Loucy (cell line): ENCODE results near the gene DNAJC16.

ENCODE experiments used
- H2AFZ ChIP-seq: fragments of 200-600 bp; sonication (generic); 2 replicates; pipeline ENCODE4 v1.6.0; 2016; ENCODE audit warnings: antibody characterized with exemption, mild to moderate bottlenecking, low read length, moderate library complexity
- H3F3A ChIP-seq: fragments of 200-600 bp; 2 replicates; pipeline ENCODE4 v1.6.0; 2016; ENCODE audit warnings: antibody characterized with exemption, low read depth, mild to moderate bottlenecking
- H3K27me3 ChIP-seq: fragments of 200-600 bp; sonication (generic); 2 replicates; pipeline ENCODE4 v1.6.1; 2014; ENCODE audit warnings: low read length, mild to moderate bottlenecking; ENCODE audit not compliant: insufficient read depth, poor library complexity, severe bottlenecking
- H3K36me3 ChIP-seq: fragments of 200-600 bp; sonication (generic); 2 replicates; pipeline ENCODE4 v1.6.1; 2016; ENCODE audit warnings: low read length; ENCODE audit not compliant: insufficient read depth
- H3K4me1 ChIP-seq: fragments of 200-600 bp; sonication (generic); 2 replicates; pipeline ENCODE4 v1.5.1; 2014; ENCODE audit warnings: low read length, mild to moderate bottlenecking; ENCODE audit not compliant: insufficient read depth, poor library complexity, severe bottlenecking
- H3K4me2 ChIP-seq: fragments of 200-600 bp; sonication (generic); 2 replicates; pipeline ENCODE4 v1.6.0; 2014; ENCODE audit warnings: antibody characterized with exemption, low read length, low read depth, mild to moderate bottlenecking; ENCODE audit not compliant: poor library complexity, severe bottlenecking
- H3K4me3 ChIP-seq: fragments of 200-600 bp; sonication (generic); 2 replicates; pipeline ENCODE4 v1.5.1; 2014; ENCODE audit warnings: low read length, mild to moderate bottlenecking, mixed read lengths; ENCODE audit not compliant: poor library complexity, severe bottlenecking
- H3K79me2 ChIP-seq: fragments of 200-600 bp; sonication (generic); 2 replicates; pipeline ENCODE4 v1.6.1; 2014; ENCODE audit warnings: low read length; ENCODE audit not compliant: insufficient read depth
- H3K9ac ChIP-seq: fragments of 200-600 bp; sonication (generic); 2 replicates; pipeline ENCODE4 v1.6.0; 2014; ENCODE audit warnings: mild to moderate bottlenecking, low read depth, low read length, moderate library complexity; ENCODE audit not compliant: poor library complexity, severe bottlenecking
- H3K9me2 ChIP-seq: fragments of 200-600 bp; sonication (generic); replicated peaks from 2 replicates; pipeline ENCODE4 v1.6.1; 2016; ENCODE audit warnings: low read depth, low read length, mixed read lengths
- H3K9me3 ChIP-seq: fragments of 200-600 bp; sonication (generic); 2 replicates; pipeline ENCODE4 v1.6.1; 2014; ENCODE audit warnings: mild to moderate bottlenecking, antibody characterized with exemption, low read length, low read depth; ENCODE audit not compliant: insufficient read depth
- H4K20me1 ChIP-seq: fragments of 200-600 bp; sonication (generic); 2 replicates; pipeline ENCODE4 v1.6.0; 2014; ENCODE audit warnings: antibody characterized with exemption, low read length, mild to moderate bottlenecking; ENCODE audit not compliant: insufficient read depth, poor library complexity, severe bottlenecking
- CTCF ChIP-seq: fragments of 200-600 bp; sonication (generic); conservative IDR thresholded peaks from 2 replicates; pipeline ENCODE4 v1.5.1; 2014; ENCODE audit warnings: mild to moderate bottlenecking, antibody characterized with exemption, low read length
- EZH2phosphoT487 ChIP-seq: fragments of 200-600 bp; IDR thresholded peaks from 2 replicates; pipeline ENCODE4 v1.6.1; 2018; ENCODE audit warnings: antibody characterized with exemption, mild to moderate bottlenecking, moderate library complexity, borderline replicate concordance

DNAJC16 gene

GRCh38 chr1:15618655-15619525 is 92.2 kb downstream of the DNAJC16 start:
- Histone ChIP-seq H3K4me1 (peaks cover 49% of the 10 kb centered on the region), H3K4me3 (peak overlapping the region; percentile 99), H3K9me3 (no peaks in the 10 kb centered on the region), H3K36me3 (no peaks in the 10 kb centered on the region), H4K20me1 (peaks cover 33% of the 10 kb centered on the region), H3K9me2 (no peaks in the 10 kb centered on the region), H2AFZ (no peak overlapping the region), H3K9ac (peak overlapping the region; percentile 92), H3F3A (peaks cover 2% of the 10 kb centered on the region; the same call in 1 of the 2 replicates), H3K27me3 (no peaks in the 10 kb centered on the region), H3K4me2 (peak overlapping the region; percentile 97), H3K79me2 (peaks cover 62% of the 10 kb centered on the region)
- no peak for TF ChIP-seq CTCF
- no peak for TF ChIP-seq EZH2phosphoT487

- no peaks in the 10 kb centered on the region for H3K27me3 ChIP-seq
- no peak overlapping the region for H2AFZ ChIP-seq
- H3K4me2 ChIP-seq, result peak overlapping the region; percentile 97
- H3K79me2 ChIP-seq, result peaks cover 74% of the 10 kb centered on the region
- no peaks in the 10 kb centered on the region for H3K9me2 ChIP-seq
- peak overlapping the region; percentile 43 for H3K4me3 ChIP-seq
- TF ChIP-seq EZH2phosphoT487 (no peak), CTCF (no peak)
- H4K20me1 ChIP-seq, result peaks cover 38% of the 10 kb centered on the region
- H3K9me3 ChIP-seq, result no peaks in the 10 kb centered on the region
- H3K9ac ChIP-seq, result no peak overlapping the region
- H3F3A ChIP-seq, result peaks cover 2% of the 10 kb centered on the region; the same call in 1 of the 2 replicates
- H3K36me3 ChIP-seq, result no peaks in the 10 kb centered on the region
- peaks cover 49% of the 10 kb centered on the region for H3K4me1 ChIP-seq
These were observed 93.5 kb downstream of the DNAJC16 start for GRCh38 chr1:15620155-15620545.

DNA sequence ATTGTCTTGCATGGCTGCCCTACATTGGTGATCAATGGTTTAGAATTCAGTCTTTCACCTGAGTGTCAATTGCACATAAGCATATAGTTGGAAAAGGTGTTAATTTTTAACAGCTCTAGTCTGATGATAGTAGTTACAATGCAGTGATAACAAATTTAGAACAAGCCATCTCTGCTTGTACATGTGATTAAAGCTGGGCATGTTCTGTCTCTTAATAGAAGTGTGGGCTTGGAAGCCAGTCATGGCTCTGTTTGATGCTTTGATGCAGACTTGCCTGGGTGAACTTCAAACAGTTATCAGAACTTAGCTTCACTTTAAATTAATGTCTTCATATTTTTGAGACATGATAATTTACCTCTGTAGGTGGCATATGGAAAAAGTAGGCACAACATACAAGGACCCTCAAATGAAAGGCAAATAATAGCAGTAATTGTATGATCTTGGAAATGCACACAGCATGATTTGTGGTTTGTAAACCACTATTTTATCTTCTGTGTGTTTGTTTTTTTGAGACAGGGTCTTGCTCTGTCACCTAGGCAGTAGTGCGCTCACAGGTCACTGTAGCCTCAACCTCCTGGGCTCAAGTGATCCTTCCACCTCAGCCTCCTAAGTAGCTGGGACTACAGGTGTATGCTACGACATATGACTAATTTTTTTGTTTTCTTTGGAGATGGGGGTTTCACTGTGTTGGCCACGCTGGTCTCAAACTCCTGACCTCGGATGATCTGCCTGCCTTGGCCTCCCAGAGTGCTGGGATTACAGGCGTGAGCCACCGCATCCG is 94.4 kb downstream of the DNAJC16 start:
- H3K4me2 ChIP-seq, result peak overlapping the region; percentile 97

More for the DNA sequence above, 94.4 kb downstream of the DNAJC16 start:
- Histone ChIP-seq H3K79me2 (peaks cover 84% of the 10 kb centered on the region), H3K36me3 (no peaks in the 10 kb centered on the region), H3K4me3 (peak overlapping the region; percentile 43), H3K4me1 (peaks cover 49% of the 10 kb centered on the region), H3K27me3 (no peaks in the 10 kb centered on the region), H3K9me3 (no peaks in the 10 kb centered on the region), H3K9me2 (no peaks in the 10 kb centered on the region), H3F3A (no peaks in the 10 kb centered on the region), H3K9ac (no peak overlapping the region), H4K20me1 (peaks cover 38% of the 10 kb centered on the region), H2AFZ (no peak overlapping the region)
- TF ChIP-seq CTCF (no peak), EZH2phosphoT487 (no peak)
